Measurements from ENCODE around the gene CSTB. TPM values are rescaled to one million over a fixed set of nuclear protein-coding genes. Genes with fewer than 3 reads are reported as not detected.

CSTB gene
- total and polyA plus RNA-seq, 2 donors (not counting 3 experiments of a cell fraction or from before 2014, with no cell fraction given): 65.8 to 83.7 TPM

GRCh38 chr21:43809346-43809799 is 33.3 kb upstream of the CSTB start:
- Histone ChIP-seq H3K27ac (ENCODE audit: insufficient read depth, low read depth, low read length) (no peak overlapping the region), H3K27me3 (ENCODE audit: control insufficient read depth in 2 of 2, insufficient read depth in 2 of 2, low read length in 2 of 2) (no peaks in the 10 kb centered on the region), H2AFZ (ENCODE audit: low read depth, low read length) (no peak overlapping the region), H3K4me3 (replicated peaks in 1 of 3; ENCODE audit: insufficient read depth in 1 of 3, low read depth in 1 of 3, low read length in 3 of 3) (no peak overlapping the region), H3K36me3 (ENCODE audit: control insufficient read depth in 2 of 2, extremely low read depth in 1 of 2, insufficient read depth in 2 of 2, low read length in 2 of 2) (no peaks in the 10 kb centered on the region), H3K4me2 (ENCODE audit: insufficient read depth, low read length) (no peak overlapping the region), H3K9ac (replicated peaks; ENCODE audit: extremely low read depth, insufficient read depth, low read length) (no peak overlapping the region), H3K4me1 (ENCODE audit: control insufficient read depth, extremely low read depth, insufficient read depth, low read length) (peaks cover 19% of the 10 kb centered on the region), H3K9me3 (replicated peaks; ENCODE audit: control insufficient read depth, insufficient read depth, low read length) (no peaks in the 10 kb centered on the region), H4K20me1 (replicated peaks; ENCODE audit: control insufficient read depth, extremely low read depth, insufficient read depth, low read length) (no peaks in the 10 kb centered on the region), H3K79me2 (ENCODE audit: control insufficient read depth, insufficient read depth, low read length) (no peaks in the 10 kb centered on the region), H3K9me1 (replicated peaks; ENCODE audit: control insufficient read depth, extremely low read depth, insufficient read depth, low read length) (no peaks in the 10 kb centered on the region)
- intact Hi-C loops (cut with micrococcal nuclease) (no loop called here), dilution Hi-C loops (cut with MboI; ENCODE audit: extremely low pct_ligation_motif_present, low sequenced_read_pairs) (no loop called here)
- FAIRE-seq (no peak), DNase-seq (ENCODE audit: low read depth, low spot score) (no peak)
- ChIA-PET CTCF (interaction anchor here (1.2 to 3.9 kb wide), 4 partner anchors 9 to 168 kb away, joined by 3 to 41 read pairs (median 4); no protein-coding TSS in a partner anchor), POLR2A (no interaction called here)
- BruUV-seq (replicated peaks): no TSS peak
- TF ChIP-seq FOS (IDR thresholded peaks at IDR 0.05; ENCODE audit: borderline replicate concordance, insufficient read depth, low read length) (no peak), POLR2AphosphoS5 (IDR thresholded peaks at IDR 0.05; ENCODE audit: insufficient read depth, low read depth, low read length) (no peak)
- TF ChIP-seq, protein P1, sequence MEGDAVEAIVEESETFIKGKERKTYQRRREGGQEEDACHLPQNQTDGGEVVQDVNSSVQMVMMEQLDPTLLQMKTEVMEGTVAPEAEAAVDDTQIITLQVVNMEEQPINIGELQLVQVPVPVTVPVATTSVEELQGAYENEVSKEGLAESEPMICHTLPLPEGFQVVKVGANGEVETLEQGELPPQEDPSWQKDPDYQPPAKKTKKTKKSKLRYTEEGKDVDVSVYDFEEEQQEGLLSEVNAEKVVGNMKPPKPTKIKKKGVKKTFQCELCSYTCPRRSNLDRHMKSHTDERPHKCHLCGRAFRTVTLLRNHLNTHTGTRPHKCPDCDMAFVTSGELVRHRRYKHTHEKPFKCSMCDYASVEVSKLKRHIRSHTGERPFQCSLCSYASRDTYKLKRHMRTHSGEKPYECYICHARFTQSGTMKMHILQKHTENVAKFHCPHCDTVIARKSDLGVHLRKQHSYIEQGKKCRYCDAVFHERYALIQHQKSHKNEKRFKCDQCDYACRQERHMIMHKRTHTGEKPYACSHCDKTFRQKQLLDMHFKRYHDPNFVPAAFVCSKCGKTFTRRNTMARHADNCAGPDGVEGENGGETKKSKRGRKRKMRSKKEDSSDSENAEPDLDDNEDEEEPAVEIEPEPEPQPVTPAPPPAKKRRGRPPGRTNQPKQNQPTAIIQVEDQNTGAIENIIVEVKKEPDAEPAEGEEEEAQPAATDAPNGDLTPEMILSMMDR (IDR thresholded peaks at IDR 0.05; ENCODE audit: extremely low read depth in 1 of 2, insufficient read depth in 1 of 2, low read depth in 1 of 2, low read length in 2 of 2): no peak

DNA sequence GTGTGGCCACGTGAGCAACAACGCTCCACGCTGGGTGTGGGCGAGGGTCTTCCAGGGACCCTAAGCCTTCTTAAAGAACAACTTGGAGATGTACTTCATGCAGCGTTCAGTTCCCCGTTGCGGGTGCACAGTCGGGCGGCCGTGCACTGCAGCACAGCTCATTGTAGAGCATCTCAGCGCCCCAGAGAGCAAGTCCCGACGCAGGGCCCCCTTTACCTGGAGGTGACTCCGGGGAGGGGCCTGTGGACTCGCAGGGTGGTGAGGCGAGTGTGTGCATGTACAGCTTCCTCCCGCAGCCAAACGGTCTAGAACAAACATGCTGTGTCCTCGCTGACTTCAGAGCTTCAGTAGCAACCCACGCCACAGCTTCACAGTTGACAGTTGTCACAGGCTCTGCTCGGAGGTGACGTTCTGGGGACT is 32.7 kb upstream of the CSTB start:
- no TSS peak for BruUV-seq (replicated peaks)
- intact Hi-C loops (cut with micrococcal nuclease): no loop called here
- FAIRE-seq (no peak), DNase-seq (ENCODE audit: low read depth, low spot score) (no peak)
- ChIA-PET CTCF (interaction anchor here (0.8 to 1.2 kb wide), 3 partner anchors 20 to 168 kb away, joined by 3 to 4 read pairs (median 3); no protein-coding TSS in a partner anchor), POLR2A (no interaction called here)
- dilution Hi-C loops (cut with MboI; ENCODE audit: extremely low pct_ligation_motif_present, low sequenced_read_pairs): no loop called here
- H4K20me1 ChIP-seq (replicated peaks; ENCODE audit: control insufficient read depth, extremely low read depth, insufficient read depth, low read length): no peaks in the 10 kb centered on the region
- H3K9me3 ChIP-seq (replicated peaks; ENCODE audit: control insufficient read depth, insufficient read depth, low read length): no peaks in the 10 kb centered on the region
- TF ChIP-seq POLR2AphosphoS5 (IDR thresholded peaks at IDR 0.05; ENCODE audit: insufficient read depth, low read depth, low read length): no peak
- TF ChIP-seq MYC (IDR thresholded peaks at IDR 0.05; ENCODE audit: low read depth, low read length): no peak
- TF ChIP-seq POLR2A (IDR thresholded peaks at IDR 0.05; ENCODE audit: low read depth, low read length): no peak
- no peak for TF ChIP-seq GATA2 (IDR thresholded peaks at IDR 0.05; ENCODE audit: insufficient read depth, insufficient read length, low read depth, low read length)
- no peak for TF ChIP-seq MAX (IDR thresholded peaks at IDR 0.05; ENCODE audit: insufficient read depth, insufficient read length)
- TF ChIP-seq EZH2 (IDR thresholded peaks at IDR 0.05; ENCODE audit: borderline replicate concordance, low read depth, low read length, severe bottlenecking): no peak
- TF ChIP-seq, protein P1 (IDR thresholded peaks at IDR 0.05; ENCODE audit: extremely low read depth in 1 of 2, insufficient read depth in 1 of 2, low read depth in 1 of 2, low read length in 2 of 2): no peak
- TF ChIP-seq JUN (IDR thresholded peaks at IDR 0.05; ENCODE audit: borderline replicate concordance, insufficient read depth, insufficient read length, low read depth): no peak
- TF ChIP-seq FOS (IDR thresholded peaks at IDR 0.05; ENCODE audit: borderline replicate concordance, insufficient read depth, low read length): no peak
- H3K9me1 ChIP-seq (replicated peaks; ENCODE audit: control insufficient read depth, extremely low read depth, insufficient read depth, low read length): no peaks in the 10 kb centered on the region
- H3K4me3 ChIP-seq (replicated peaks in 1 of 3; ENCODE audit: insufficient read depth in 1 of 3, low read depth in 1 of 3, low read length in 3 of 3): no peak overlapping the region
- H3K36me3 ChIP-seq (ENCODE audit: control insufficient read depth in 2 of 2, extremely low read depth in 1 of 2, insufficient read depth in 2 of 2, low read length in 2 of 2): peaks cover 0 to under 1% of the 10 kb centered on the region in 2 experiments
- H3K27ac ChIP-seq (ENCODE audit: insufficient read depth, low read depth, low read length): no peak overlapping the region
- no peak overlapping the region for H3K4me2 ChIP-seq (ENCODE audit: insufficient read depth, low read length)
- H3K79me2 ChIP-seq (ENCODE audit: control insufficient read depth, insufficient read depth, low read length): no peaks in the 10 kb centered on the region
- no peak overlapping the region for H2AFZ ChIP-seq (ENCODE audit: low read depth, low read length)
- H3K27me3 ChIP-seq (ENCODE audit: control insufficient read depth in 2 of 2, insufficient read depth in 2 of 2, low read length in 2 of 2): no peaks in the 10 kb centered on the region
- H3K9ac ChIP-seq (replicated peaks; ENCODE audit: extremely low read depth, insufficient read depth, low read length): no peak overlapping the region
- peaks cover 19% of the 10 kb centered on the region for H3K4me1 ChIP-seq (ENCODE audit: control insufficient read depth, extremely low read depth, insufficient read depth, low read length)
